AG04450 (cell line): ENCODE data around the gene TPO. TPM values are rescaled to one million over a fixed set of nuclear protein-coding genes. Genes with fewer than 3 reads are reported as not detected.

ENCODE experiments used
- CTCF ChIA-PET: fragments of 300-600, 350-600 bp; formaldehyde crosslinking; extraction: SDS; loops from one replicate; lab custom pipeline; 2022; ENCODE audit warnings: antibody characterized with exemption, inconsistent platforms; lab: Charles Lee
- POLR2A ChIA-PET: fragments of 350-600 bp; formaldehyde crosslinking; extraction: SDS; loops from one replicate; lab custom pipeline; 2021; ENCODE audit warnings: antibody characterized with exemption, inconsistent platforms; lab: Yijun Ruan, JAX
- DNase-seq: peaks from one replicate; pipeline ENCODE4 v3.0.0-alpha.2; 2011; ENCODE audit warnings: low read depth, low spot score
- H3K27ac ChIP-seq: one replicate; pipeline ENCODE4 v1.5.1; 2012; ENCODE audit warnings: low read depth, low read length, control low read depth
- H3K27me3 ChIP-seq: one replicate; pipeline ENCODE4 v1.6.0; 2012; ENCODE audit warnings: low read length; ENCODE audit not compliant: control insufficient read depth, insufficient read depth
- H3K4me3 ChIP-seq: 2 replicates; pipeline ENCODE4 v1.5.1; 2011; ENCODE audit warnings: mild to moderate bottlenecking, low read depth, low read length, control low read depth
- H3K9me3 ChIP-seq: 2 replicates; pipeline ENCODE4 v1.5.1; 2012; ENCODE audit warnings: low read length; ENCODE audit not compliant: control insufficient read depth, insufficient read depth
- polyA plus RNA-seq: library from polyadenylated mRNA; depleted of rRNA; stranded (reverse); fragments of >200 nt; gene quantifications from 2 replicates; pipeline ENCODE4 v1.2.3, GENCODE V29; 2011
- TF ChIP-seq, protein P1 (sequence below): IDR thresholded peaks from 2 replicates; pipeline ENCODE4 v1.5.1; 2011; ENCODE audit warnings: low read depth, low read length, control low read depth, inconsistent platforms

Gene TPO
- polyA plus RNA-seq, 1 experiment = not detected

DNA sequence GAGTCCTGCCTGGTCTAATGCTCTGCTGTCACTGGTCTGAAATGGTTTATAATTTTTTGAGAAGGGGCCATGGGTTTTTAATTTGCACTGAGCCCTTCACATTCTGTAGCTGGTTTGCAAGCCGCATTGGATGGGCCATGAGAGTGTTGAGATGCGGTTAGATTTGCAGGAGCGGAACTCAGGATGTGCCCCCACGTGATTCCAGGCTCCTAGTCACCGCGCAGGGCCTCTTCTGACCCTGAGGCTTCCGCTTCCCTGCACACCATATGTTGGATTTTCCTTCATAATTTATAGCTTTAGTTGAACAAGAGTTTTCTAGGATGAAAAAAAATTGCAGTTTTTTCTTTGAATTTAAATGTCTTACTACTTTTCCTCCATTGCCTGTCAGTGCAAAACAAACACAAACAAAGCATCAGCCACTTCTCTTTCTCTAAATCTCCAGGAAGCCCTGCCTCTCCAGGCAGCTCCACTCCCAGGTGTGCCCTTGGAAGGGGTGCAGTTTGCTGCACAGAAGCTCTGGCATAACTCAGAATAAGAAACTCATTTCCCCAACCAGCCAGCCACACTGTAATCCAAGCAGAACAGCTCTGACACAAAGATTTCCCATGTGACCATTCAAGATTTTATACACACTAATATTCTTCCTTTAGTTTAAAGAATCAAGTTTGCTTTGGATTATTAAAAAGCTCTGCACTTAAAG, 18.4 kb upstream of the TPO start:
- ChIA-PET POLR2A (no interaction called here), CTCF (no interaction called here)
- Histone ChIP-seq H3K4me3 (no peak overlapping the region), H3K9me3 (peaks cover 33% of the 10 kb centered on the region), H3K27ac (no peak overlapping the region), H3K27me3 (no peaks in the 10 kb centered on the region)
- TF ChIP-seq, protein P1, sequence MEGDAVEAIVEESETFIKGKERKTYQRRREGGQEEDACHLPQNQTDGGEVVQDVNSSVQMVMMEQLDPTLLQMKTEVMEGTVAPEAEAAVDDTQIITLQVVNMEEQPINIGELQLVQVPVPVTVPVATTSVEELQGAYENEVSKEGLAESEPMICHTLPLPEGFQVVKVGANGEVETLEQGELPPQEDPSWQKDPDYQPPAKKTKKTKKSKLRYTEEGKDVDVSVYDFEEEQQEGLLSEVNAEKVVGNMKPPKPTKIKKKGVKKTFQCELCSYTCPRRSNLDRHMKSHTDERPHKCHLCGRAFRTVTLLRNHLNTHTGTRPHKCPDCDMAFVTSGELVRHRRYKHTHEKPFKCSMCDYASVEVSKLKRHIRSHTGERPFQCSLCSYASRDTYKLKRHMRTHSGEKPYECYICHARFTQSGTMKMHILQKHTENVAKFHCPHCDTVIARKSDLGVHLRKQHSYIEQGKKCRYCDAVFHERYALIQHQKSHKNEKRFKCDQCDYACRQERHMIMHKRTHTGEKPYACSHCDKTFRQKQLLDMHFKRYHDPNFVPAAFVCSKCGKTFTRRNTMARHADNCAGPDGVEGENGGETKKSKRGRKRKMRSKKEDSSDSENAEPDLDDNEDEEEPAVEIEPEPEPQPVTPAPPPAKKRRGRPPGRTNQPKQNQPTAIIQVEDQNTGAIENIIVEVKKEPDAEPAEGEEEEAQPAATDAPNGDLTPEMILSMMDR = no peak
- no peak for DNase-seq

DNA sequence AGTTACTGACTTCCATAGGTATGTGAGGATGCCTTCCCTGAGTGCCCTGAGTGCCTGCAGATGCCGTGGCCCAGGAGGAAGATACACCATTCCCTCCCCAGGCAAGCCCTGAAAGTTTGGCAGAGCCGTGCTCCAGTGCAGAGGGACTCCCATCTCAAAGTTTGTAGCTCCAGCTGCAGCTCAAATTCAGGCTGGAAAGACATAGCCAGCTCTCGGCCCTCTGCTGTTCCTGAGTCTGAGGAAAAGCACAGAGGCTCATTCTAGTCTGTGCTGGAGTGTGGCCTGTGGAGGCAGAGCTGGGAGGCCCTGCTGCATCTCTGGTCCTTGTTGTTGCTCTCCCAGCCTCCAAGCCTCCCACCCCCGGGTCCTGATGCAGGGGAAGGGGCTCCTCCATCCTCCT, 15.9 kb upstream of the TPO start:
- Histone ChIP-seq H3K27ac (no peak overlapping the region), H3K4me3 (no peak overlapping the region), H3K27me3 (no peaks in the 10 kb centered on the region), H3K9me3 (peaks cover 37% of the 10 kb centered on the region)
- no peak for DNase-seq
- POLR2A ChIA-PET = no interaction called here
- TF ChIP-seq, protein P1 = no peak
- CTCF ChIA-PET = no interaction called here

DNA sequence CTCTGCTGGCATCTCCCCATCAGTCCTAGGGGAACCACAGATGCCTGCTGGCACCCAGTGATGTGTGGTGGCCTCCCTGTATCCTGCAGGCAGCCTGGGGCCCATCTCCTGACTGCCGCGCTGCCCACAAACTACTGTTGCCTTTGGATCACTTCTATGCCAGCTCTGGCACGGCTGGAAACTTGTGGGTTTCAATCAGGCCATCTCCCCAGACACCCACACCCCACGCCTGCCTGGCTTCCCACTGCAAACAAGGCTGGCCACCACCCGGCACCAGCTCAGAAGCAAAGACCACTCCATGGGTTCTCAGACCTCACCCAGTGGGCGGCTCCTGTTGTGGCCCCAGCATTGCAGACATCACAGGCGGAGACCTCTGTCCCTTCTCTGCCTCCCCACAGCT, 15.1 kb upstream of the TPO start:
- no peak overlapping the region for H3K27ac ChIP-seq
- TF ChIP-seq, protein P1 = no peak
- POLR2A ChIA-PET = no interaction called here
- DNase-seq = no peak
- peaks cover 36% of the 10 kb centered on the region for H3K9me3 ChIP-seq
- CTCF ChIA-PET = no interaction called here
- no peak overlapping the region for H3K4me3 ChIP-seq
- H3K27me3 ChIP-seq = no peaks in the 10 kb centered on the region

DNA sequence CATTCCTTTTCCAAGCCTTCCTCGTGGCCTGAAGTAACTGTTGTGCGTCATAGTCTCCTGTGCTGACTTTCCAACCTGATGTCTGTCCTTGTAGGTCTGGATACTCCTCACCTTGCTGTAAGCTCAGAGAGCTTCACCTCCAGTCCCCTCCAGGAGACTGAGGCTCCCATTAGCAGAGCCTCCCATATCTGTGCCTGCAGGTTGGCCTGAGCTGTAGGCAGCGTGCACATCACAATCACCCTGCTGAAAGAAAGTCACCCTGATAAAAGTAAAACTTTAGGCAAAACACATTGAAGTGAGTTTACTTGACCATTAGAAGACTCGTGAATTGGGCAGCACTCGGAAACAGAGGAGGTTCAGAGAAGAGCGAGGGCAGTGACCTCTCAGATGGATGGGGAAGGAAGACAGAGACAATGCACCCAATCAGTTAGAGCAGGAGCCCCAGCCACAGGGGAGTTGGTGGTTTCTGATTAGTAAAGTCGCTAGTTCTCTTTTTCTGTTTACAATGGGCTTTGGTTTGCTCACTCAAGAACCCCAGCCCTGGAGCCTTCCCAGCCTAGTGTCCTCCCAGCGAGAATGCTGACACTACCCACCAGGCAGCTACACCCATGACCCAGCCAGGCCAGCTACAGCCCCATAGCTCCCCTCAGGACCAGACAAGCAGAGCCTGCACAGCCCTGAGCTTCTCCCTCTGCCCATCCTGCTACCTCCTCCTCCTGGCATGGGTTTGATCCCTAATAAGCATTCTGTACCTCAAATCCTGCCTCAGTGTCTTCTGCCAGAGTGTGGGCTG, 12.1 kb upstream of the TPO start:
- no peak overlapping the region for H3K4me3 ChIP-seq
- ChIA-PET POLR2A (no interaction called here), CTCF (interaction anchor here (0.7 kb wide), 1 partner anchor 444 kb away, joined by 3 read pairs; no protein-coding TSS in a partner anchor)
- no peak overlapping the region for H3K27ac ChIP-seq
- H3K27me3 ChIP-seq = no peaks in the 10 kb centered on the region
- no peak for DNase-seq
- H3K9me3 ChIP-seq = peaks cover 31% of the 10 kb centered on the region
- TF ChIP-seq, protein P1 = no peak

DNA sequence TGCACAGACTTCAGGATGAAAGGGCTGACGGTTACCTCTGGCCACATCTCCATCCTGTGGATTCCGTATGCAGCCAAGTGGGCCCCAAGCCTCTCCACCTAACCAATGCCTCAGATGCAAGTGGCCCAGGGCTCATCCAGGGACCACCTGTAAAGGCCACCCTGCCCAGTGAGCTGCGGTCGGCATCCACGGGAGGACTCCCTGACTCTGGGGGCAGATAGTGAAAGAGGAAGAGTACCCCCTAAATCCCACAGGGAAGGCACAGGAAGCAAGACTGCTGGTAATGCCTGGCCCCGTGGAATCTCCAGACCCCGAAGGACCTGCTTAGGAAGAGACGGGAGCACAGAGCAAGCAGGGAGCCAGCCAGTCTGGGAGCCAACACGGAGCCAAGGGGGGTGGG, 11.2 kb upstream of the TPO start:
- CTCF ChIA-PET = no interaction called here
- Histone ChIP-seq H3K9me3 (peaks cover 30% of the 10 kb centered on the region), H3K4me3 (no peak overlapping the region), H3K27me3 (no peaks in the 10 kb centered on the region), H3K27ac (no peak overlapping the region)
- DNase-seq = no peak
- POLR2A ChIA-PET = no interaction called here
- TF ChIP-seq, protein P1 = no peak
